Measurements from ENCODE around the gene ZCCHC10.
"Not testable (repeated sequence)": the region's sequence is repeated elsewhere in the genome, so short reads cannot be mapped to it uniquely, and the experiment has no call there.

Gene ZCCHC10

DNA sequence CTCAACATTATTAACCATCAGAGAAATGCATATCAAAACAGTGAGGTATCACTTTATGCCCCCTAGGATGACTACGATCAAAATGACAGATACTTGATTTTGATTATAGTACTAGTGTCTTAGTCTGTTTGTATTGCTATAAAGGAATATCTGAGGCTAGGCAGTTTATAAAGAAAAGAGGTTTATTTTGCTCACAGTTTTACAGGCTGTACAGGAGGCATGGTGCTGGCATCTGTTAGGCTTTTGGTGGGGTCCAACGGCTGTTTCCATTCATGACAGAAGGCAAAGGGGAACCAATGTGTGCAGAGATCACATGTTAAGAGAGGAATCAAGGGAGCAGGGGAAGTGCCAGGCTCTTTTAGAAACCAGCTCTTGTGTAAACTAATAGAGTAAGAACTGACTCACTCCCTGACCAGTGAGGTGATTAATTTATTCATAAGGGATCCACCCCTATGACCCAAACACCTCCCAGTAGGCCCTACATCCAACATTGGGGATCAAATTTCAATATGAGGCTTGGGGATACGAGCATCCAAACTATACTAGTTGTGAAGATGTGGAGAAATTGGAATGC, 46.9 kb downstream of the ZCCHC10 start:
- DNase-seq (ENCODE audit: low read depth in 2 of 2): no peak

DNA sequence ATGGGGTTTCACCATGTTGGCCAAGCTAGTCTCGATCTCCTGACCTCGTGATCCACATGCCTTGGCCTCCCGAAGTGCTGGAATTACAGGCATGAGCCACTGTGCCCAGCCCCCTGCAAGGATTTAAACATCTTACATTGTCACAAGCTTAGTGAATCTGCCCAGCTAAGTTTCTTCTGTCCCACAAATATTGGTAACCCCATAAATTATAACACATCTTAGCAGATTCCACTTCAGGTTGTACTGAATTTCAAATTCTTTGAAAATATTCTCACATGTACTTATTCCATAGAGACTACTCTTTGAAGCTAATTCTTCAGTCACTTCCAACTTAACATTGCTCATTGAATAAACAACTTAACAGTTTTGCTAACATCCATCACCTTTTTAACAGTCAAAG, 49.5 kb downstream of the ZCCHC10 start:
- no peak for DNase-seq (ENCODE audit: low read depth in 2 of 2)

DNA sequence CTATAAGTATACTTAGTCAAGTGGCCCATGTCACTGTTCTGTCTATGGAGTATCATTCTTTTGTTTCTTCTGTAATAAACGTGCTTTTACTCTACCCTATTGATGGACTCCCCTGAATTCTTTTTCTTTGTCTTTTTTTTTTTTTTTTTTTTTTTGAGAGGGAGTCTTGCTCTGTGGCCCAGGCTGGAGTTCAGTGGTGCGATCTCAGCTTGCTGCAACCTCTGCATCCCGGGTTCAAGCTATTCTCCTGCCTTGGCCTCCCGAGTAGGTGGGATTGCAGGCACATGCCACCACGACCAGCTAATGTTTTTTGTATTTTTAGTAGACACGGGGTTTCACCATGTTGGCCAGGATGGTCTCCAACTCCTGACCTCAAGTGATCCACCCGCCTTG, 53.9 kb downstream of the ZCCHC10 start:
- not testable (repeated sequence) for DNase-seq (ENCODE audit: low read depth in 2 of 2)

DNA sequence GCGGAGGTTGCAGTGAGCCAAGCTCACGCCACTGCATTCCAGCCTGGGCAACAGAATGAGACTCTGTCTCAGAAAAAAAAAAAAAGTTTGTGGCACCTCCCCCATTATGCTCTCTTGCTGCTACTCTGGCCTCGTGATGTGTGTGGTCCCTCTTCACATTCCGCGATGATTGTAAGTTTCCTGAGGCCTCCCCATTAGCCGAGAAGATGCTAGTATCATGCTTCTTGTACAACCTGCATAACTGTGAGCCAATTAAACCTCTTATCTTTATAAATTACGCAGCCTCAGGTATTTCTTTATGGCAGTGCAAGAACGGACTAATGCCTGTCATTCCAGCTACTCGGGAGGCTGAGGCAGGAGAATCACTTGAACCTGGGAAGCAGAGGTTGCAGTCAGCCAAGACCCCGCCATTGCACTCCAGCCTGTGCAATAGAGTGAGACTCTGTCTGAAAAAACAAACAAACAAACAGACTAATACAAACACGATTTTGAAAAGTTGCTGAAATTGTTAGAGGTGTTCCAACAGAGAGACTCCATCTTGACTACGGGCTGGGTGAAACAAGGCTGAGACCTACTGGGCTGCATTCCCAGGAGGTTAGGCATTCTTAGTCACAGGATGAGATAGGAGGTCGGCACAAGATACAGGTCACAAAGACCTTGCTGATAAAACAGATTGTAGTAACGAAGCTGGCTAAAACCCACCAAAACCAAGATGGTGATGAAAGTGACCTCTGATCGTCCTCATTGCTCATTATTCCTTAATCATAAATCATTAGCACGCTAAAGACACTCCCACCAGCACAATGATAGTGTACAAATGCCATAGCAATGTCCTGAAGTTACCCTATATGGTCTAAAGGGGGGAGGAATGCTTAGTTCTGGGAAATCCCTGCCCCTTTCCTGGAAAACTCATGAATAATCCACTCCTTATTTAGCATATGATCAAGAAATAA, 54.6 kb downstream of the ZCCHC10 start:
- DNase-seq (ENCODE audit: low read depth in 2 of 2): no peak

DNA sequence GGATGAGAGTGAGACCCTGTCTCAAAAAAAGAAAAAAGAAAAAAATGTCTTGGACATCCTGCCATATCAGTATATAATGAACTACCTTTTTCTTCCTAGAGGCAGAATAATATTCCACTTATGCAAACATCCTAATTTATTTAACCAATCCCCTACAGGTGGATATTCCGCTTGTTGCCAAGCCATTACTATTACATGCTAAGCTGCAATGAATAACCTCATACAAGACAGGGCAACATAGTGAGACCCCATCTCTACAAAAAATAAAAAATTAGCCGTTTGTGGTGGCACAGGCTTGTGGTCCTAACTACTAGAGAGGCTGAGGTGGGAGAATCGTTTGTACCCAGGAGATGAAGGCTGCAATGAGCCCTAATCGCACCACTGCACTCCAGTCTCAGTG, 61.2 kb downstream of the ZCCHC10 start:
- no peak for DNase-seq (ENCODE audit: low read depth in 2 of 2)

DNA sequence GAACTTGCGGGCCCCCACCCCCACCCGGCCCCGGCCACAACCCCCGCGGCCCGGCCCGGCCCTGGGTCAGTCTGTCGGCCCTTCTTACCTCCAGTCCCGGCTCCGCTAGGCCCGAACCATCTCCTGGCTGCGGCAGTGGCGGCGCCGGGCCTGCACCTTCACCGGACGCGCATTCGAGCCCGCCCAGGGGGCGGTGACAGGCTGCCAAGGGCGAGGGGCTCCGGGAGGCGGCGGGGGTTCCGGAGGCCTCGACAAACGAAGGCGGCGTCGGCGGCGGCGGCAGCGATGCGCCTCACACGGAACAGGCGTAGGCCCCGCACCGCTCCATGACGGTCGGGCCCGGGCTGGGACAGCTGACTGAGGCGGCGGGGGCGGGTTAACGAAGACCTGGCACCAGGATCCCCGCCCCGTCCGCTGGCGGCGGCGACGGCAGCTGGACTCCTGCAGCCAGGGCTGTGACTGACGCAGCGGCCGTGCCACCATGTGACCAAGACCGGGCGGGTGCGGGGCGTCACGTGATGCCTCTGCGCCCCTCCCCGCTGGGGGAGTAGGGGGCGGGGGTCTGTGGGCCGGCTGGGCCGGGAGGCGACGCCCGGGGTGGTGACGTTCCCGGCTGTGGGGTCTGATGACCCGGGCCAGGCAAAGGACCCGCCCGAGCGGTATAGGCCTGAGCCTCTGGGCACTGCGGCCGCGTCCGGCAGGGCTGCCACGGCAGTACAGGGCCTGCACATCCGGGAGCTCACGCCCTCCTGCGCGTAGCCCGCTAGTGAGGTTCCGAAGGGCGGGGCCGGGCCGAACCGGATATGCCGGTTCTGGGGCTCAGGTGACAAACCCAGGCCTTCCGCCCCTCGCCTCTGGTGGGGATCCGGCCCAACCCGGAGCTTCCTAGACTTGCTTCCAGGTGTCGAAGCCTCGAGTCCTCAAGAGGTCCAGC, 62.9 kb downstream of the ZCCHC10 start, which contains the start of gene AFF4:
Gene AFF4, minus strand, starts transcription at position 464 of the 934 bp plus-strand sequence. CDS start 26,445 bp downstream, outside the sequence.
- peak; percentile 72 to 74 for DNase-seq (ENCODE audit: low read depth in 2 of 2)

DNA sequence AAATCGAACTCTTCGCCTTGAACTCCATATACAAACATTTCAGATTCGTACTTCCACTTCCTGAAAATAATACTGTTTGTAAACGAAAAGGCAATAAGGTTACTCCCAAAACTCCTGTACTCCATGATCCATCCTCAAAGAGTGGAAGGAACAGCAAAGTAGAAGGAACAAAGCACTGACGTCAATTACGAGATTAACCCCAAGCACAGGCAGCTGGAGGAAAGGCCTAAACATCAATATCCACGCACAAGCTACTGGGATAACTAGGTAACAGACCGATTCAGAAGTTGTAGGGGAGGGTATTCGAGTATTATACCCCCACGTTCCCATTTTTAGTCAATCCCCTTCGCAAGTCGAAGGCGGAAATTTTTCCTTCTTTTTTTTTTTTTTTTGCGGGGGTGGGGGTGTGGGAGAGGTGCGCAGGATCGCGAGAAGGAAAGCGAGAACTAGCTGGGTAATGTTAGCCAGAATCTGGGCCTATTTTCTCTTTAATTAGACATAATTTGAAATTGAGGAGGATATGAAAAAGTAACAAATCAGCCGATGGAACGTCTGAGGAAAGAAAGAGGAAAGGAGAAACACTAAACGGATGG, 63.8 kb downstream of the ZCCHC10 start:
- DNase-seq (ENCODE audit: low read depth in 2 of 2): no peak

DNA sequence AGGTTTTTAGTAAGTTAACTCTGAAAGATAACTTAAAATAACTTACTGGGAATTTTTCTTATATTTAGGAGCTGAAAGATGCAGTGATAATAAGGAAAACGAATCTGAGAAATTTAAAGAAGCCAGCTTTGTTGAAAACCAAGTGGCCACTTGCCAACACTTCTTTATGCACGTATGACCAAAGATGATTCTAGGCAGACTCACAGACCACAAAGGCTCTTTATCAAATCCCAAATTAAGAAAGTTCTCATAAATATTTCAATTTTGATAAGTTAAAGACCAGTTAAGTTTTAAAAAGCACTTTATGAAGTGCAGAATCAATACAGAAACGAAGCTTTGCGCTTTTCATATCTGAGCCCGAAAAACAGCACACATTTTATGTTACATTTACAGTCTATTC, 64.5 kb downstream of the ZCCHC10 start:
- DNase-seq (ENCODE audit: low read depth in 2 of 2): no peak

DNA sequence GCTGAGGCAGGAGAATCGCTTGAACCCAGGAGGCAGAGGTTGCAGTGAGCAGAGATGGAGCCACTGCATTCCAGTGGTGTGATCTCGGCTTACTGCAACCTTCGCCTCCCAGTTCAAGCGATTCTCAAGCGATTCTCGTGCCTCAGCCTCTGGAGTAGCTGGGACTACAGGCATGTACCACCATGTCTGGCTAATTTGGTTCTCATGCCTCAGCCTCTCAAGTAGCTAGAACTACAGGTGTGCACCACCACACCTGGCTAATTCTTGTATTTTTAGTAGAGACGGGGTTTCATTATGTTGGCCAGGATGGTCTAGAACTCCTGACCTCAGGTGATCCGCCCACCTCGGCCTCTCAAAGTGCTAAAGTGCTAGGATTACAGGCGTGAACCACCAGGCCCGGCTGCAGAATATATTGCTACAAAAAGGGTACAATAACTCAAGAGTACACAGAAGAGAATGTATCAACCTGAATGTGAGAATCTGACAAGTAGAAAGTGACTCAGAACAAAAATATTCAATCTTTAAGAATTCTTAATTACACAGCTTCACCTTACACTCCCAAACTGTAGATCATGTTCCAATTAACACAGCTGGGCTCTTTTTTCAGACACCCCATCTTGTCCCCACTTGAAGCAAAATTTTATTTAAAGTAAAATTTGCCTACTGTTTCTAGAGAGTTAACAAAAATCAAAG, 65.1 kb downstream of the ZCCHC10 start:
- DNase-seq (ENCODE audit: low read depth in 2 of 2): not testable (repeated sequence)

DNA sequence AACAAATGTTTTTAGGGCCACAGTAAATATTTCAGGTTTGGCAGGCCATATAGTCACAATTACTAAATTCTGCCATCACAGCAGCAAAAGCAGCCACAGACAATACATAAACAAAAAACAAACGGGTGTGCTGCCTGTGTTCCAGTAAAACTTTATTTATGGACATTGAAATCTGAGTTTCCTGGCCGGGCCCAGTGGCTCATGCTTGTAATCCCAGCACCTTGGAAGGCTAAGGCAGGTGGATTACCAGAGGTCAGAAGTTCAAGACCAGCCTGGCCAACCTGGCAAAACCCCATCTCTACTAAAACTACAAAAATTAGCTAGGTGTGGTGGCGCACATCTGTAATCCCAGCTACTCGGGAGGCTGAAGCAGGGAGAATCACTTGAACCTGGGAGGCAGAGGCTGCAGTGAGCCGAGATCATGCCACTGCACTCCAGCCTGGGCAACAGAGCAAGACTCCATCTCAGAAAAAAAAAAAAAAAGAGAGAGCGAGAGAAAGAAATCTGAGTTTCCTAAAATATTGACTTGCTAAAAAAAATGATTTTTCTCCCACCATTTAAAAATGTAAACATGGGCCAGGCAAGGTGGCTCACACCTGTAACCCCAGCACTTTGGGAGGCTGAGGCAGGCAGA, 70.1 kb downstream of the ZCCHC10 start:
- not testable (repeated sequence) for DNase-seq (ENCODE audit: low read depth in 2 of 2)

DNA sequence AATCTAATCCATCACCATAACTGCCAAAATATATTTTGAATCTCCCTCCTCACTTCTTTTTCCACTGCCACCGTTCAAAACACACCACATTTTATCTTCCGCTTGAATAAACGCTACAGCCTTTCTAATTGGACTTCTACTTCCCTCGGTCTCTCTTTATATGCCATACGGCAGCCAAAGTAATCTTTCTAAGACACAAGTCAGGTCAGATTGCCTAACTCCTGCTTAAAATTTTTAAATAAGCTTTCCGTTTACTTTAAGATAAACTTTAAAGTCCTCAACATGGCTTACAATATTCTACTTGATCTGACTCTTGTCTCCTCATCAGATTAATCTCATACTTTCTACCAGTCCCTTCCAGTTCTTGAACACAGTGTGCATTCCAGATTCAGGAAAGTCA, 72.6 kb downstream of the ZCCHC10 start:
- DNase-seq (ENCODE audit: low read depth in 2 of 2): no peak

DNA sequence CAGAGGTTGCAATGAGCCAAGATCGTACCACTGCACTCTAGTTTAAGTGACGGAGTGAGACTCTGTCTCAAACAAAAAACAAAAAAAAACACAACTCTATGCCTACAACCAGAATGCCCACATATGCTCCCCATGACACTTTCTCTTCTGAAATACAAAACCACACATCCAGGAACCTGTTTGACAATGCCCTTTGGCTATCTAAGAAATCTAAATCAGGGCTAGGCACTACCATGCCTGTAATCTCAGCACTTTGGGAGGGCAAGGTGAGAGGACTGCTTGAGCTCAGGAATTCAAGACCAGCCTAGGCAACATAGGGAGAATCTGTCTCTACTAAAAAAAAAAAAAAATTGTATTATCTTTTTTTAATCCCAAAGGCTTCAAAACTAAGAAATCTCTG, 73.5 kb downstream of the ZCCHC10 start:
- DNase-seq (ENCODE audit: low read depth in 2 of 2): no peak

DNA sequence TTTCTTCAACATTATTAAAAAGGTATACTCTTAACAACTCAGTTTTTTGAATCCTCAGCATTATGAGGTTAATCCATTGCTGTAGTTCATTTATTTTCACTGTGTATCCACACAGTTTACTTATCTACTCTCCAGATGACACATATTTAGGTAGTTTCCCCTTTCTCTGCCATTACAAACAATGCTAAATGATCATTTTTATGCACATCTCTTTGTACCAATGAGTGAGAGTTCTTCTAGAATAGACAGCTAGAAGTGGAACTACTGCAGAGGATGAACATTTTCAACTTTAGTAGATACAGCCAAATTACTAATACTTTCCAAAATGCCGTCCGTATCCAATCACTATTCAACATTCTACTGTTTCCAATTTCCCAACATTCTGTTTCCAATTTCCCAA, 74.5 kb downstream of the ZCCHC10 start:
- no peak for DNase-seq (ENCODE audit: low read depth in 2 of 2)

DNA sequence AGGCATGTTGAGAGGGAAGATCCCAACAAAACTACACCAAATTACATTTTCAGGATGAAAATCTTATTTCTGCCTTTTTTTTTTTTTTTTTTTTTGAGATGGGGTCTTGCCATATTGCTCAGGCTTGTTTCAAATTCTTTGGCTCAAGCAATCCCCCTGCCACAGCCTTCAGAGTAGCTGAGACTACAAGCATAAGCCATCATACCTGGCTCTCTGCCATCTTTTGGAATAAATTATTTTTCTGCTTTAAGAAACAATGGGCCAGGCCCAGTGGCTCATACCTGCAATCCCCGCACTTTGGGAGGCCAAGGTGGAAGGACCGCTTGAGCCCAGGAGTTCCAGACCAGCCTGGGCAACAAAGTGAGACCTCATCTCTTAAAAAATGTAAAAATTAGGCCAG, 77.2 kb downstream of the ZCCHC10 start:
- no peak for DNase-seq (ENCODE audit: low read depth in 2 of 2)

DNA sequence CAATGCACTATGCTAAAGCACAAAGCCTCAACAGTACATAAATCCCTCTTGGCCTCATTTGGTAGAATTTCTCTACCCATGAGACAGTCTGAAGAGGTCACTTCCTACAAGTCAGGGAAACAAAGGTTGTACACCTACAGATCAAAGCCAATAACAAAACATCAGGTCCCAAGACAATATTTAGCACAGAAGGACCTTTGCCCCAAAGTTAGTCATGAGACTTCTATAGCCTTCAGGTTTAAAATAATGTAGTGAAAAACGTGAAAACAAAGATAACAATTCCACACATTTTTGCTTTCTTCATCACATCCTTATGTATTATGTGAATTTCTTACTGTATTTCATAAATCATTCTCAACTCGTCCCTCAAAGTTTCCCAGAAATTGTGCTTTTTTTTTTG, 78.7 kb downstream of the ZCCHC10 start:
- DNase-seq (ENCODE audit: low read depth in 2 of 2): no peak
